Activated T-cell treated with anti-CD3 and anti-CD28 coated beads, Interleukin-2, amount 50 U/mL, for 48 hours (primary cell): ENCODE data around the gene ISY1.
"Not testable (repeated sequence)": the region's sequence is repeated elsewhere in the genome, so short reads cannot be mapped to it uniquely, and the experiment has no call there.

ENCODE experiments used
- DNase-seq, 2 experiments: peaks; one replicate each; pipeline ENCODE4 v3.0.0-alpha.2; 2020

ISY1 gene

GRCh38 chr3:129119365-129120100 lies 41.3 kb downstream of the ISY1 start:
- DNase-seq = peak; percentile 45 to 55

GRCh38 chr3:129118745-129119144 lies 42.1 kb downstream of the ISY1 start:
- DNase-seq = peak in 1 of 2 experiments; percentile 48

GRCh38 chr3:129117134-129117533 lies 43.7 kb downstream of the ISY1 start:
- no peak for DNase-seq

GRCh38 chr3:129116482-129116946 lies 44.3 kb downstream of the ISY1 start:
- DNase-seq = no peak

GRCh38 chr3:129114455-129114854 lies 46.4 kb downstream of the ISY1 start:
- DNase-seq = no peak

GRCh38 chr3:129112308-129113052 lies 48.4 kb downstream of the ISY1 start:
- peak in 1 of 2 experiments; percentile 53 for DNase-seq

- not testable (repeated sequence) for DNase-seq
Measured at GRCh38 chr3:129111076-129111780, 49.6 kb downstream of the ISY1 start.

- no peak for DNase-seq
Measured at GRCh38 chr3:129107793-129108192, 53.1 kb downstream of the ISY1 start.

- DNase-seq = no peak
Measured at GRCh38 chr3:129106866-129107565, 53.8 kb downstream of the ISY1 start.

GRCh38 chr3:129106320-129106719 lies 54.5 kb downstream of the ISY1 start:
- no peak for DNase-seq

- no peak for DNase-seq
Measured at GRCh38 chr3:129105862-129106261, 55.0 kb downstream of the ISY1 start.

GRCh38 chr3:129104498-129105079 lies 56.3 kb downstream of the ISY1 start:
- no peak for DNase-seq

GRCh38 chr3:129104051-129104450 lies 56.8 kb downstream of the ISY1 start:
- DNase-seq = no peak

- no peak for DNase-seq
Measured at GRCh38 chr3:129103296-129103695, 57.6 kb downstream of the ISY1 start.

- DNase-seq = no peak
Measured at GRCh38 chr3:129101370-129102138, 59.3 kb downstream of the ISY1 start.

- no peak for DNase-seq
Measured at GRCh38 chr3:129100274-129100673, 60.6 kb downstream of the ISY1 start.

- DNase-seq = no peak
Measured at GRCh38 chr3:129095285-129095684, 65.6 kb downstream of the ISY1 start.

GRCh38 chr3:129088312-129088711 lies 72.6 kb downstream of the ISY1 start:
- not testable (repeated sequence) for DNase-seq

- not testable (repeated sequence) for DNase-seq
Measured at GRCh38 chr3:129087904-129088303, 73.0 kb downstream of the ISY1 start.

GRCh38 chr3:129087138-129087702 lies 73.6 kb downstream of the ISY1 start:
- no peak for DNase-seq

- DNase-seq = no peak
Measured at GRCh38 chr3:129085818-129086217, 75.0 kb downstream of the ISY1 start.
